IPS DF 4.7 (cell line): Measurements from ENCODE around the gene PEX11G.

ENCODE experiments used
- DNase-seq: peaks from one replicate; pipeline ENCODE4 v3.0.0-alpha.2; 2013; ENCODE audit warnings: low spot score; ENCODE audit errors: extremely low read depth

The PEX11G gene

DNA sequence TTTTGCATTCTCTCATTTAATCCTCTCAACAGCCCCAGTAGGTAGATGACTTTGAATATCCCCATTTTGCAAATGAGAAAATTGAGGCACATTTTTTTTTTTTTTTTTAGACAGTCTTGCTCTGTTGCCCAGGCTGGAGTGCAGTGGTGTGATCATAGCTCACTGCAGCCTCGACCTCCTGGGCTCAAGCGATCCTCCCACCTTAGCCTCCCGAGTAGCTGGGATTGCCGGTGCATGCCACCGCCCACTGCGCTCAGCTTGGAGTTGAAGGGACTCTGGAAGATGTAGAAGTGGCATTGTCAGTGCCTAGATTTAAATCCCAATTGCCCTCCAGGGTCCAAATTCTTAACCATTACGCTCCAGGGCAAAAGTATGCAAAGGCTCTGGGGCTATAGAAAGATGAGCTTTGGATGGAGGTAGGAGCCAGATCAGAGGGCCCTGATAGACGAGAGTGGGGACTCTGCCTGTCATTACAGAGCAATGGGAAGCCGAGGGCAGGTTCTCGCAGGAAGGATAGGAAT is 32.8 kb upstream of the PEX11G start:
- DNase-seq = no peak

DNA sequence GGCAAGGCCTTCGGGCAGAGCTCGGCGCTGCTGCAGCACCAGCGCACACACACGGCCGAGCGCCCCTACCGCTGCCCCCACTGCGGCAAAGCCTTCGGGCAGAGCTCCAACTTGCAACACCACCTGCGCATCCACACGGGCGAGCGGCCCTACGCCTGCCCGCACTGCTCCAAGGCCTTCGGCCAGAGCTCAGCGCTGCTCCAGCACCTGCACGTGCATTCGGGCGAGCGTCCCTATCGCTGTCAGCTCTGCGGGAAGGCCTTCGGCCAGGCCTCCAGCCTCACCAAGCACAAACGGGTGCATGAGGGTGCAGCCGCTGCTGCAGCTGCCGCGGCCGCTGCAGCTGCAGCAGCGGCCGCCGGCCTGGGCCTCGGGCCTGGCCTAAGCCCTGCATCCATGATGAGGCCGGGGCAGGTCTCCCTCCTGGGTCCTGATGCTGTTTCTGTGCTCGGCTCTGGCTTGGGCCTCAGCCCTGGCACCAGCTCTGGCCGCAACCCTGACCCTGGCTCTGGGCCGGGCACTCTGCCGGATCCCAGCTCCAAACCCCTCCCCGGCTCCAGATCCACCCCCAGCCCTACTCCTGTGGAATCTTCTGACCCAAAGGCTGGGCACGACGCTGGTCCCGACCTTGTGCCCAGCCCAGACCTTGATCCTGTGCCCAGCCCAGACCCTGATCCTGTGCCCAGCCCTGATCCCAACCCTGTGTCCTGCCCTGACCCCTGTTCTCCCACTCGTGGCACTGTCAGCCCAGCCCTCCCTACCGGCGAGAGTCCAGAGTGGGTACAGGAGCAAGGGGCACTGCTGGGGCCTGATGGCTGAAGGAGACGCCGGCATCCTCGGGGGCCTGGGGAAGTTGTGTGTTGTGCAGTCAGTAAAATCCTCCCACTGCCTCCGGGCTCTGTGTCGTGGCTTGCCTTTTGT is 31.6 kb upstream of the PEX11G start:
- DNase-seq = no peak

DNA sequence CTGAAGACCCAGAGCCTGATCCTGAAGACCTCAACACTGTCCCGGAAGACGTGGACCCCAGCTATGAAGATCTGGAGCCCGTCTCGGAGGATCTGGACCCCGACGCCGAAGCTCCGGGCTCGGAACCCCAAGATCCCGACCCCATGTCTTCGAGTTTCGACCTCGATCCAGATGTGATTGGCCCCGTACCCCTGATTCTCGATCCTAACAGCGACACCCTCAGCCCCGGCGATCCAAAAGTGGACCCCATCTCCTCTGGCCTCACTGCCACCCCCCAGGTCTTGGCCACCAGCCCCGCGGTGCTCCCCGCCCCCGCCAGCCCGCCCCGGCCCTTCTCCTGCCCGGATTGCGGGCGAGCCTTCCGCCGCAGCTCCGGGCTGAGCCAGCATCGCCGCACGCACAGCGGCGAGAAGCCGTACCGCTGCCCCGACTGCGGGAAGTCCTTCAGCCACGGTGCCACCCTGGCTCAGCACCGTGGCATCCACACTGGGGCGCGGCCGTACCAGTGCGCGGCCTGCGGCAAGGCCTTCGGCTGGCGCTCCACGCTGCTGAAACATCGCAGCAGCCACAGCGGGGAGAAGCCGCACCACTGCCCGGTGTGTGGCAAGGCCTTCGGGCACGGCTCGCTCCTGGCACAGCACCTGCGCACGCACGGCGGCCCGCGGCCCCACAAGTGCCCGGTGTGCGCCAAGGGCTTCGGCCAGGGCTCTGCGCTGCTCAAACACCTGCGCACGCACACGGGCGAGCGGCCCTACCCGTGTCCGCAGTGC is 30.7 kb upstream of the PEX11G start:
- no peak for DNase-seq

DNA sequence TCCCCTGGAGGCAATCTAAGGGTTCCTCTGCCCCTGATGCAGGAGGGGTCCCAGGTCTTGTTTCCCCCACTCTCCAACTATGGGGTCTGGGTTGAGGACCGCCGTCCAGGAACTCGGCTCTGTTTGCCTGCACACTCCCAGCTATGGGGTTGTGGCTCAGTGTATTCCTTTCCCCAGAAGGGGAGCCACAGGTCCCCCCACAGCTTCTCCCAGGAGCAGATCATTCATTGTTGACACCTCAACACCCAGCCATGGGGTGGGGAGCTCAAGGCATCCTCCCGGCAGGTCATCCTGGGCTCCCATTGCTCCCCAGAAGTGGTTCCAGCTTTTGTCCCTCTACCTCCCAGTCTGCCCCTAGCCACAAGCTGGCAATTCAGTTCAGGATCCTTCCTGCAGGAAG is 28.0 kb upstream of the PEX11G start:
- no peak for DNase-seq

DNA sequence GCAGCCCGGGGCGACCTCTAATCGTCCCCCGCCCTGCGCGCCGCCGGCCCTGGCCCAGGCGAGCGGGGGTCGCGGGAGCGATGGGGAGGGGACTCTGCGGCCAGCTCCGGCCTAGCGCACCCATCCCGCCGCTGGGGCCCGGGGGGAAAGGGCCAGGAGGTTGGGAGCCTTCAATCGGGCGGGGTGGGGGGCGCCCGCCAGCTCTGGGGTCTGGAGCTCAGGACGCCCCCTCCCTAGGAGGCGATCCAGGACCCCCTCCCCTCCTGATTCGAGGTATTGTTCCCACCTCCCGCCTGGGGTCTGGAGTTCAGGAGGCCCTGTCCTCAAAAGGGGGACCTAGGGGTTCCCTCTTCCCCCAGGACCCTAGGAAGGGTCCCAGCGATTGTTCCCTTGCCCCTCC is 27.5 kb upstream of the PEX11G start:
- no peak for DNase-seq

DNA sequence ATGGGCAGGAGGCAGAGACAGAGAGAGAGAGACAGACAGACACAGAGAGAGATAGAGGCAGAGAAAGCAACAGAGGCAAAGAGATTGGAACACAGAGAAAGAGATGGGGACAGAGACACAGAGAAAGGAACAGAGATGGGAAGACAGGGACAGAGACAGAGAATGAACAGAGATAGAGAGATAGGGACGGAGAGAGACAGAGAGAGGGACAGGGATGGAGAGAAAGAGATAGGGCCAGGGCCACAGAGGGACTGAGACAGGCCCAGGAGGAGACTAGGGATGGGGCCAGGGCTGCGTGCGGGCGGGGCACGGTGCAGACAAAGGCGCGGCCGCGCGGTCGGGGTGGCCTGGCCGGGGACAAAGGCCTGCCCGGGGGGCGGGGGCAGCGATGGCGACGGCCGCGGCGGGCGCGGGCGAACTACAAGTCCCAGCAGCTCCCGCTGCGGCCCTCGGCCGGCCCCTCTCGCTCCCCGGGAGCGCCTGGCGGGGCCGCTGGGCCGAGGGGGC is 26.9 kb upstream of the PEX11G start, which contains the start of gene ZNF358:
Gene ZNF358, plus strand, starts transcription at position 459 of the 507 bp plus-strand sequence. CDS start 3,140 bp downstream, outside the sequence.
- no peak for DNase-seq

DNA sequence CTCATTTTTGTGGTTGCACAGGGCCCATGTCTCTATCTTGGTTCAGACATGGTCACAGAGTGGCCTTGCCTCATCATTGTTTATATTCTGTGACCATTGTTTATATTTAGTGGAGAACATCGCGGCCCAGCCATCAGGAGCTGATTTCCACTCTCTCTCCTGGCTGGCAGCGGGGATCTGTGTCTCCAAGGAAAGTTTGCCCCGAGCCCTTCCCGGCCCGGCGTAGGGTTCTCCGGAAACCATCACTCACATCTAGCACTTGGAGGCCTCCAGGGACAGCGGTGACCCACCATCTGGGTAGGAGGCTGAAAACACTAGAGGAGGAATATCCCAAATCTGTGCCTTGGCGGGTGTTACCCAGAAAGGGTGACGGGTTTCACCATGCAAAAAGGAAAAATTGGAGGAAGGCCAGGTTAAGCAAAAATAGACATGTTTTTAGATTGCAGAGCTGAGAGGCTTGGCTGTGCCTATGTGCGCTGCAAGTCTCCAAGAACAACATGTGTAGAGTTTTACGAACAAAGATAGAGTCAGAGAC is 26.3 kb upstream of the PEX11G start:
- no peak for DNase-seq

DNA sequence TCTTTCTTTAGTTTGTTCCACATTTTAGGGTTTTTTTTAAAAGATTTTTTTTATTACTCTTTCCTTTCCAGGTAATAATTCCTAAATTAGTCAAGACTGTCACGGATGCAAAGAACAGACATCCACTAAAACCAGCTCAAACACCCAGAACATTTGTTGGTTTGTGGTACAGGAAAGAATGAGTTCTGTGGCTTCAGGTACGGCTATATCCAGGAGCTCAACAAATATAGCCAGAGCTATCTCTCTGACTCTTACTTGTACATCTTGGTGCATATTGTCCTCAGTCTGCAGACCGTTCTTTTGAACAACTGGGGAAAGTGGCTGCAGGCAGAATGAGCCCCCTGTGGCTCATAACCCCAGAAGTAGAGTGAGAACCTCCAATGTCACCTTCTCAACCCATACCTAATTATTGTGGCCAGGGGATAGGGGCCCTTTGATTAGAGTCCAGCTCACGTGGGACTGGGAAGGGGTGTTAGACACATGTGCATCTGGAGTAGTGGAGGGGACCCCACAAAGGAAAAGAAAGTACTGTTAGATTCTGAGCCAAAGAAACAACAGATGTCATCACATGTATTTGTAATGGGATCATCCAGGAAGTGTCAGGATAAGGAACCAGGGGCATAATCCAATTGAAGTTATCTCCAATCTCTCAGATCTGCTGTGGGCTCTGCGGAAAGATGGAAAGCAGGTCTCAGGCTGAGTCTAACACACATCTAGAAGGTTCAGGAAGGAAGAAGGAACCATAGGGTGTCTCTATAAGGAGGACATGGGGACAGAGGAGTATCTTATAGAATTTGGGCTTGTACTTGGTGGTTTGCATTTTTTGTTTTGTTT is 25.2 kb upstream of the PEX11G start:
- no peak for DNase-seq

DNA sequence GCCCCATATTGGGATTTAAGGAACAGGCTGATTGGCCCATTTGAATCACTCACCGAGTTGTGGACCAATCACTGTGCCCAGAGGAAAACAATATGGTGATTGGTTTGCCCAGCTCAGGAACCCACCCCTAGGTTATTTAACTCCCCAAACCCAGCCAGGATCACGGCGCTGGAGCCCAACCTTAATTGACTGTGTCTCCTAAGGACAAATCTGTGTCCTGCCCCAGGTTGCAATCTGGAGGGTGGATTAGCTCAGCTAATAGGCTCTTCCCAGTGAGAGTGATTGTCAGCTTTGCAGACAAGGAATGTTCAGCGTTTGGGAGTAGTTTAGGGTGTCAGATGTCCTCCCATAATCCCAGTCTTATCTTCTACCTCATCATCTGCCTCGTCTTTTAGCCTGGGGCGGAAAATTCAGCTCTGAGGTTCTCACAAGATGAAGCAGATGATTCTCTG is 23.6 kb upstream of the PEX11G start:
- no peak for DNase-seq

DNA sequence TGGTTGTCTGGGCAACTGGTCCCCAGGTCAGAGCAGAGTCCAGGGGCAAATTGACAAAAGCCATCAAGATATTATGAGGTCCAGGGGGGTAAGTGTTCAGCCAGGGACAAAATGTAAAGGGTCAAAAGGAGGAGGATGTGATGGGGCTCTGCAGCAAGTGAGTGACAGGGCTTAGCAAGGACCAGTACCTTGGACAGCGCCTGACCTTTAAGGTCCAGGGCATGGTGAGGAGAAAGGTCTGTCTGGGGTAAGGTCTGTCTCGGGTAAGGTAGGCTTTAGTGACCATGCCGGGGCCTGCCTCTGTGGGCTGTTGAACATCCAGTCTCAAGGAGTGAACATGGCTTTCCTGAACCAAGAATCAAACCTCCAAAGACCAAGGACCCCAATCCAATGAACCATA is 20.8 kb upstream of the PEX11G start:
- no peak for DNase-seq

DNA sequence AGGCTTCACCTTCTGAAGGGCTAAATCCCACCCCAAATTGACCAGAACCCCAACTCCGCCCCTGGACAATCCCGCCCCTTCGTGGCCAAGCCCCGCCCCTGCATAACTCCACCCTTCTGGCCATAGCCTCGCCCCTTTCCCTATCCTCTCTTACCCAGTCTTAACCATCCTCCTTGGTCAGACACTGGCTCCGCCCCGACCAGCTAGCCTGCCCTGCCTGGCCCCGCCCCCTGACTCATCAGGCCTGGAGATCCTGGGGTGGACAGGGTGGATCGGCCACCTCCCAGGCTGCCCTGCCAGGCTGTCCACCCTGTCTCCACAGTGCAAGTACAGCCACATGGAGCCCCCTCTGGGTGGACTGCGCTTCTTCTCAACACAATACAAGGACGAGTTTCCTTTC is 19.0 kb upstream of the PEX11G start:
- DNase-seq = no peak

DNA sequence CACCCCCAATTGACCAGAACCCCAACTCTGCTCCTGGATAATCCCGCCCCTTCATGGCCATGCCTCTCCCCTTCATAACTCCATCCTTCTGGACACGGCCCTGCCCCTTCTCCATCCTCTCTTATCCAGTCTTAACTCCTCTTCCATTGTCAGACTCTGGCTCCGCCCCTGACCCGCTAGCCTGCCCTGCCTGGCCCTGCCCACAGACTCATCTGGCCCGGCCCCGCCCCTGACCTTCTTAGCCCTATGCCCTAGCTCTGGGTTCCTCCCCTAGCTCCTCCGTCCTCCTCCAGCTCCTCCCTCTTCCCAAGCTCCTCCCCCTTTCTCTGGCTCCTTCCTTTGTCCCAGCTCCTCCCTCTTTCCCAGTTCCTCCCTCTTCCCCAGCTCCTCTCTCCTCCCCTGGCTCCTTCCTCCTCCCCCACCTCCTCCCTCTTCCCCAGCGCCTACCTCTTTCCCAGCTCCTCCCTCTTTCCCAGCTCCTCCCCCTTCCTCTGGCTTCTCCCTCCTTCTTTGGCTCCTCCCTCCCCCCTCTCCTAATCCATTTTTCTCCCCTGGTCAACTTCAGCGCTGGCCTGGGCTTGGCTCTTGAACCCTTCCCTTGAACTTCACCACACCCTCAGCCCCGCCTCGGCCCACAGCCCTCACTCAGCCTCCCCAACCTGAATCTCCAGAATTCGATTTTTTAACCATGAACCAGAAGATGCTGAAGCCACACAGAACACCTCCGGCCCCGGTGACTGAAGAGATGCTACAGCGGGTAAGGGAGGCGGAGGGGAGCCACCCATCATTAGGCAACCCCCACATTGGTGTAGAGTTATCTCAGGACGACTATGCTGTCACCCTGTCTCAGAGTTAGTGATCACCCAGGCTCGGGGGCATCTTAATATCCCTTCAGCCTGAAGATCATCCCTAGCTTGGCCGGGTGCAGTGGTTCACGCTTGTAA is 17.8 kb upstream of the PEX11G start:
- no peak for DNase-seq

DNA sequence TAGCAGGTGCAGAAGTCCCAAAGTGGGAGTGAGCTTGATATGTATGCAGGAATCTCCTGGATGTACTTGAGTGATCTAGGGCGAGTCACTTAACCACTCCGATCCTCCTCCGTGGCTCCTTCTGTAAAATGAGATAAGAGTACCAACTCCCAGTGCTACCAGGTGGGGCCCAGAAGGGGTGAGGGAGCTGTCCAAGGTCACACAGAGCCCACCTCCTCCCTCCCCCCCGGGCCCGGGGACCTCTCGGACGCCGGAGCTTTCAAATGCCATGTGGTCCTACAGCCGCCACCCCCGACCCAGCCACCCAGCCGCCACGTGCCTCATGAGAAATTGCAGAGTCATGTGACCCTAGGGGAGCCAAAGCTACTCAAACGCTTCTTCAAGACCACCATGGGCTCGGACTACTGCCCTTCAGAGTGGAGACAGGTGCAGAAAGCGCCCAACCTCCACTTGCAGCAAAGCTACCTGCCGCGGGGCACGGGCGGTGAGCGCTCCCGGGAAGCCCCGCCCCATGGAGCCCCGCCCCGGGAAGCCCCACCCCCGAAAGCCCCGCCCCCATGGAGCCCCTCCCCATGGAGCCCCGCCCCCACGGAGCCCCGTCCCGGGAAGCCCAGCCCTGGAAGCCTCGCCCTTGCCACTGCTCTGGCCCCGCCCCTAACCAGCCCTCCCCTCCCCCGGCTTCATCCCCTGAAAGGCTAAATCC is 17.0 kb upstream of the PEX11G start:
- no peak for DNase-seq

DNA sequence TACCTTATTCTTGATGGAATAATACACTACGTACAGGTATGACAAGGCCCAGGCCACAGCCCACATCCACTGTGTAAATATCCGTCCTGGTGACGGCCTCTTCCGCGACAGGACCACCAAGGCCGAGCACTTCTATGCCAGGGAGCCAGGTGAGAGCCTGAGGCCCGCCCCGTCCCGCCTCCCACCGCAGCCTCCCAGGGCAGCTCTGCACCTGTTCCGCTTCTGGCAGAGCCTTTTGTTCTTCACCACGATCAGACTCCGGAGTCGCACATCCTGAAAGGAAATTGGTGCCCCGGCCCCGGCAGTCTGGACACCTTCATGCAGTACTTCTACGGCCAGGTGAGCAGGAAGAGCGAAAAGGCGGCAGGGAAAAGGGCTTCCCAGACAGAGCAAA is 16.4 kb upstream of the PEX11G start:
- no peak for DNase-seq

DNA sequence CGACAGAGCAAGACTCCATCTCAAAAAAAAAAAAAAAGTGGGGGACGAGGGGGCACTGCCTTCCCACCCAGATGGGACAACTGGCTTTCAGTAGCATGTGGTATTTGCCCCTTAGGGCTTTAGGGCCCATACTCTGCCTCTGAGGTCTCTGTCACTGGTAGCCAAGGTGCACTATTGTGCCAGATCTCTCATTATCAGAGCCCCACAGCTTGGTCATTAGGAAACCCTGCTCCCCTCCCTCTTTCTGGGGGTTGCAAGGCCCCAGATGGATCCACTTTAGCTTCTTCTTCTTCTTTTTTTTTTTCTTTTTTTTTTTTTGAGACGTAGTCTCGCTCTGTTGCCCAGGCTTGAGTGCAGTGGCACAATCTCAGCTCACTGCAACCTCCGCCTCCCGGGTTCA is 15.8 kb upstream of the PEX11G start:
- no peak for DNase-seq

DNA sequence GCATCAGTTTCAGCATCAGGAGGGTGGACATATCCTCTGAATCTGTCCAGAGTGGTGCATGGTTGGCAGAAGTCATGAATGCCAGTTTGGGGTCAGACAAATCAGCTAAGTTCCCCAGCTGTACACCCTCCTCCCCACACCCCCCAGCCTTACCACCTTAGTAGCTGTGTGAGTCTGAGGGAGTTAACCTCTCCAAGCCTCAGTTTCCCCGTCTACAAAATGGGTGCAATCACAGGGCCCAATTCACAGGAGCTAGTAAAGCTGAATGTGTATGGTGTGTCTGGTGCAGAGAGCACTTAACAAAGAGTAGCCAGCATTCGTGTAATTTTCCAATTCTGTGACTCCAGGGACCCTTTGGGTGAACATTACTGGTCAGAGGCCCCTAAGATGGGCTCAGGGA is 13.7 kb upstream of the PEX11G start:
- no peak for DNase-seq

DNA sequence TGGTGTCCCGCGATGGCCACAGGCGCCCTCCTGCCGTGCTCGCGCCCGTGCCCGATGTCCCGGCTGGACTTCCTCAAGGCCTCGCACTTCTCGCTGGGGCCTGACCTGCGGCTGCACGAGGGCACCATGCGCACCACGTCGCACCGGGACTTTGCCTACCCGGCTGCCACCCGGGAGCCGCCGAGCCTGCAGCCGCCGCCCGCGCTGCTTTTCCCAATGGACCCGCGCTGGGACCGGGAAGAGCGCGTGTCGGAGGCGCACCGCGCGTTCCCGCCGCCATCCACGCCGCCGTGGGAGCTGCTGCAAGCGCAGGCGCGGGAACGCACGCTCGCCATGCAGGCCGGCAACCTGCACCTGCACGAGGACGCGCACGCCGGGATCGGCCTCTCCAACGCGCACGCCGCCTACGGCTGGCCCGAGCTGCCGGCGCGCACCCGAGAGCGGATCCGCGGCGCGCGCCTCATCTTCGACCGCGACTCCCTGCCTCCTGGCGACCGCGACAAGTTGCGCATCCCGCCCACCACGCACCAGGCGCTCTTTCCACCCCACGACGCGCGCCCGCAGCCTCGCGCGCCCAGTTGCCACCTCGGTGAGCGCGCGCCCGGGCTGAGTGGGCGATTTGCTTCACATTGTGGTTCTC is 12.1 kb upstream of the PEX11G start:
- DNase-seq = no peak

DNA sequence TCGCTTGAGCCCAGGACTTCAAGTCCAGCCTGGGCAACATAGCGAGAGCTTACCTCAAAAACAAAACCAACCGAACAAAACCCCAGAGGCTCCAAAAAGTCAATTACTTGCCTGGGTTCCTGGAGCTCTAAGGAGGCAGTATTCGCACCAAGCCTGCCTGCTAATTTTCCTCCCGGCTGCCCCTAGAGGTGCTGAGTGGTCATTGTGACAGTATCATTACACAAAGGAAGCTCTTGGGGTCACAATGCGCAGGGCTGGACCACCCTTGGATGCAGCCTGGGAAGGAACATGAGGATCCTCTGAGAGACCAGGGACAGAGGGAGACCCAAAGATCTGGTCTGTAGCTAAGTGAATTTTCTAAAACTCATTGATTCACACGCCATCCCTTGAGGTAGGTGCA is 8.5 kb upstream of the PEX11G start:
- DNase-seq = no peak
